PFSK-1 (cell line): ENCODE data around the gene LINC00237.

Source experiments
- POLR2AphosphoS5 ChIP-seq: IDR thresholded peaks from 2 replicates; pipeline ENCODE4 v1.6.1; 2012; ENCODE audit warnings: low read depth, mild to moderate bottlenecking, control low read depth, low read length, moderate library complexity
- REST ChIP-seq, 2 experiments: IDR thresholded peaks; 2 replicates each; pipeline versions ENCODE4 v1.6.1 to v1.8.0; 2011 to 2012; ENCODE audit warnings: low read depth in 2 of 2, low read length in 2 of 2, control low read depth in 1 of 2, inconsistent platforms in 1 of 2, mild to moderate bottlenecking in 1 of 2, moderate library complexity in 1 of 2; ENCODE audit not compliant: insufficient read depth in 1 of 2

GRCh38 chr20:21127201-21127981 lies 21.2 kb upstream of the LINC00237 start:
- no peak for TF ChIP-seq REST (IDR thresholded peaks at IDR 0.05; ENCODE audit: insufficient read depth in 1 of 2, low read depth in 2 of 2, low read length in 2 of 2)
- TF ChIP-seq POLR2AphosphoS5: no peak
